AG09309 (cell line): ENCODE data around the gene EIF6.

Experiments used
- DNase-seq: peaks from one replicate; pipeline ENCODE4 v3.0.0-alpha.2; 2010; ENCODE audit warnings: low read depth
- H3K4me3 ChIP-seq: 2 replicates; pipeline ENCODE4 v1.5.1; 2011; ENCODE audit warnings: mild to moderate bottlenecking, low read depth, low read length, moderate library complexity; ENCODE audit not compliant: control insufficient read depth
- CTCF ChIP-seq: IDR thresholded peaks from 2 replicates; pipeline ENCODE4 v1.5.1; 2011; ENCODE audit warnings: mild to moderate bottlenecking, low read depth, low read length, inconsistent platforms; ENCODE audit not compliant: insufficient read depth, control insufficient read depth; ENCODE audit errors: missing control alignments

EIF6 gene

GRCh38 chr20:35243317-35243716, 41.3 kb downstream of the EIF6 start:
- no peak for TF ChIP-seq CTCF
- H3K4me3 ChIP-seq: no peak overlapping the region

GRCh38 chr20:35240811-35241293, 43.7 kb downstream of the EIF6 start:
- no peak overlapping the region for H3K4me3 ChIP-seq
- no peak for TF ChIP-seq CTCF
- no peak for DNase-seq

More at GRCh38 chr20:35243317-35243716, 41.3 kb downstream of the EIF6 start:
- DNase-seq: no peak

DNA sequence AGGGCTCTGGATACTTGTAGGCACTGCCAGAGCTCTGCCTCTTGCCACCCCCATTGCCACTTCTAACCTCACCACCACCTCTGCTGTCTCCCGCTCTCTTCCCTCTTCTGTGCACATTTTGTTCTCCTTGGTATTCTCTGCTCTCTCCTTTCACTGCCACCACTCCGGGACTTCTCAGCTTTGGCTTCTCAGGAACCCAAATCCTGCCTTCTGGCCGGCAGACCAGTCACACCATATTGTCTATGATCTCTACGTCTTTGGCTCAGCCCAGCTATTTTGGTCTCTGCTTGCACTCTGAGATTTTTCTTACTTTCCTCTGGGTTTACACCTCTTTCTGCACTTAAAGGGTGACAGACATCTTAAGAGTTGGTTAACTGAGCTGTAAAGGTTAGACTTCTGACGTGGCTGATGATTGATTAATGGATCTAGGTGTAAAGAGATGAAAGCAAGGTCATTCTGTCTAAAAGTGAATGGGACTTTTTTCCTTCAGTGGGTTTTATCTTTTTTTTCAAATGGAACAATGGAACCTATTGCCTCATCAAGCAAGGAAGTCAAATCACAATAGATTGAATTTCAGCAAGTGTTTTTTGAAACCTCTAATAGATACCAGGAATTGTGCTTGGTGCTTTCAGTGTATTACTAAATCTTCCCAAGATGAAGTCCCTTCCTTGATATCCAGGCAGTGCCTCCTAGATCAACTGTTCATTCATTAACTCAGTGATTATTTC, 44.3 kb downstream of the EIF6 start:
- TF ChIP-seq CTCF: no peak
- H3K4me3 ChIP-seq: no peak overlapping the region
- DNase-seq: no peak

DNA sequence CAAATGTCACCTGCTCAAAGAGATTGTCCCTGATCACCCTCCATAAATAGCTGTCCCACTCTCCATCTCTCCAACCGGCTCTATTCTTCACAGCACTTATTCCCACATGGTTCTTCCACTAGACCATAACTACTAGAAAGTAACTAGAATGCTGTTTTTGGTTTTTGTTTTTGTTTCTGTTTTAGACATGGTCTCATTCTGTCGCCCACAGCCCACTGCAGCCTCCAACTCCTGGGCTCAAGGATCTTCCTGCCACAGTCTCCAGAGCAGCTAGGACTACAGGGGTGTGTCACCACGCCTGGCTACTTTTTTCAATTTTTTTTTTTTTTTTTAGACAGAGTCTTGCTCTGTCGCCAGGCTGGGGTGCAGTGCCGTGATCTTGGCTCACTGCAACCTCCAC, 45.8 kb downstream of the EIF6 start:
- H3K4me3 ChIP-seq: no peak overlapping the region
- DNase-seq: no peak
- TF ChIP-seq CTCF: no peak

DNA sequence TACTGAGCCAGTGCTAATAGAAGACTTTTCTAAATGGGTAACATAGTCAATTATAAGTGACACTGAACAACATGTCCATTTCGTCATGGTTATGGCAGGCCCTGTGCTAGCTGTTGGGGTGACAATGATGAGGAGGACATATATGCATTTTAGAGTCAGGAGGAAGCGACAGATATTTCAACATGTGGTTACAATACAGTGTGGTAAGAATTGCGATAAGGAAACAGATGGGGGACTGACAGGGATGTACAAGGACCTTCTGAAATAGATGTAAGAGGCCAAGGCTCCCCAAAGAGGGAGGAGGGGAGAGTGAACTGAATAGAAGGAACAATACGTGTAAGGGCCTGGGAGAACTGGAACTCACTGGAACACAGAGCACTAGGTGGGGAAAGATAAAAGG, 46.4 kb downstream of the EIF6 start:
- TF ChIP-seq CTCF: no peak
- DNase-seq: no peak
- no peak overlapping the region for H3K4me3 ChIP-seq

DNA sequence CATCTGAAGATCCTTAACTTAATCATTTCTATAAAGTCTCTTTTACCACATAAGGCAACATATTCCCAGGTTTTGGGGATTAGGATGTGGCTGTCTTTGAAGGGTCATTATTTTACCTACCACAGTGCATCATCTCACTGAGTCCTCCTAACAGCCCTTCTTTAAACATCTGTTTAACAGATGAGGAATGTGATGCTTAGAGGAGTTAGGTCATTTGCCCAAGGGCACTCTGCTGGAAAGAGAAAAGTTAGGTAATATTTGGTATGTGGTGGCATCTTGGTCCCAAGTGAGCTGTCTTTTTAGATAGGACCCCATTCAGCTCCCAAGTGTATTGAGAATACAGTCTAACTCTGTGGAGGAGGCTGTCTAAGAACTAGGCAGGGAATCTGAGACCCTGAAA, 47.1 kb downstream of the EIF6 start:
- peak; percentile 16 for DNase-seq
- no peak for TF ChIP-seq CTCF
- no peak overlapping the region for H3K4me3 ChIP-seq
